HL-60 (cell line): ENCODE data around the gene DNAH17.

Experiments used
- GABPA ChIP-seq: IDR thresholded peaks from 2 replicates; pipeline ENCODE4 v1.6.1; 2012; ENCODE audit warnings: low read depth
- SPI1 ChIP-seq: IDR thresholded peaks from 2 replicates; pipeline ENCODE4 v1.6.1; 2012; ENCODE audit warnings: low read depth, mild to moderate bottlenecking, borderline replicate concordance
- TF ChIP-seq, protein P1 (sequence below): IDR thresholded peaks from 2 replicates; pipeline ENCODE4 v1.6.1; 2012; ENCODE audit warnings: low read depth; ENCODE audit not compliant: insufficient replicate concordance
- TF ChIP-seq, protein P2 (sequence below): IDR thresholded peaks from one replicate; pipeline ENCODE4 v1.5.1; 2011; ENCODE audit warnings: low read length, control low read depth, inconsistent platforms; ENCODE audit not compliant: insufficient read depth

DNA sequence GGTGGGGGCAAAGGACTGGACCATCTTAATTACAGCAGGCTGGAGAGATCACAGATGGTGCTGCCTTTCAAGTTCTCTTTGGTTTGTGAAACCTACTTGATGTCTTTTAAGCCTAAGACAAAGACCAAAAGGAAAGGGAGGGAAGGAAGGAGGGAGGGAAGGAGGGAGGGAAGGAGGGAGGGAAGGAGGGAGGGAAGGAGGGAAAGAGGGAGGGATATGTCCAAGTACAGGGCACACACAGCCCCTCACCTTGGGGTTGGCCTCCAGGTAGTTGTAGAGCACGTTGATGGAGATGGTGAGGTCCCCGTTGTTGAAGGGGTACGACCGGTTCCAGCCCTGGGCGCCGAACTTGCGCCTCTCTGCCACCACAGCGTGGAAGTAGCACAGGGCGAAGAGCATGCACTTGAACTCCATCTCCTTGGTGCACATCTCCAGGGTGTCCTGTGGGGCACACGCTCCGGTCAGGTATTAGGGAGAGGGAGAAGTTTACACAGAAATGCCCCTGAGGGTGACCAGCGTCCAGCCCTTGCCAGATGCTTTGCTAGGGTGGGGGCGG is 143.3 kb downstream of the DNAH17 start:
- TF ChIP-seq, protein P1, sequence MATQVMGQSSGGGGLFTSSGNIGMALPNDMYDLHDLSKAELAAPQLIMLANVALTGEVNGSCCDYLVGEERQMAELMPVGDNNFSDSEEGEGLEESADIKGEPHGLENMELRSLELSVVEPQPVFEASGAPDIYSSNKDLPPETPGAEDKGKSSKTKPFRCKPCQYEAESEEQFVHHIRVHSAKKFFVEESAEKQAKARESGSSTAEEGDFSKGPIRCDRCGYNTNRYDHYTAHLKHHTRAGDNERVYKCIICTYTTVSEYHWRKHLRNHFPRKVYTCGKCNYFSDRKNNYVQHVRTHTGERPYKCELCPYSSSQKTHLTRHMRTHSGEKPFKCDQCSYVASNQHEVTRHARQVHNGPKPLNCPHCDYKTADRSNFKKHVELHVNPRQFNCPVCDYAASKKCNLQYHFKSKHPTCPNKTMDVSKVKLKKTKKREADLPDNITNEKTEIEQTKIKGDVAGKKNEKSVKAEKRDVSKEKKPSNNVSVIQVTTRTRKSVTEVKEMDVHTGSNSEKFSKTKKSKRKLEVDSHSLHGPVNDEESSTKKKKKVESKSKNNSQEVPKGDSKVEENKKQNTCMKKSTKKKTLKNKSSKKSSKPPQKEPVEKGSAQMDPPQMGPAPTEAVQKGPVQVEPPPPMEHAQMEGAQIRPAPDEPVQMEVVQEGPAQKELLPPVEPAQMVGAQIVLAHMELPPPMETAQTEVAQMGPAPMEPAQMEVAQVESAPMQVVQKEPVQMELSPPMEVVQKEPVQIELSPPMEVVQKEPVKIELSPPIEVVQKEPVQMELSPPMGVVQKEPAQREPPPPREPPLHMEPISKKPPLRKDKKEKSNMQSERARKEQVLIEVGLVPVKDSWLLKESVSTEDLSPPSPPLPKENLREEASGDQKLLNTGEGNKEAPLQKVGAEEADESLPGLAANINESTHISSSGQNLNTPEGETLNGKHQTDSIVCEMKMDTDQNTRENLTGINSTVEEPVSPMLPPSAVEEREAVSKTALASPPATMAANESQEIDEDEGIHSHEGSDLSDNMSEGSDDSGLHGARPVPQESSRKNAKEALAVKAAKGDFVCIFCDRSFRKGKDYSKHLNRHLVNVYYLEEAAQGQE = no peak
- TF ChIP-seq, protein P2, sequence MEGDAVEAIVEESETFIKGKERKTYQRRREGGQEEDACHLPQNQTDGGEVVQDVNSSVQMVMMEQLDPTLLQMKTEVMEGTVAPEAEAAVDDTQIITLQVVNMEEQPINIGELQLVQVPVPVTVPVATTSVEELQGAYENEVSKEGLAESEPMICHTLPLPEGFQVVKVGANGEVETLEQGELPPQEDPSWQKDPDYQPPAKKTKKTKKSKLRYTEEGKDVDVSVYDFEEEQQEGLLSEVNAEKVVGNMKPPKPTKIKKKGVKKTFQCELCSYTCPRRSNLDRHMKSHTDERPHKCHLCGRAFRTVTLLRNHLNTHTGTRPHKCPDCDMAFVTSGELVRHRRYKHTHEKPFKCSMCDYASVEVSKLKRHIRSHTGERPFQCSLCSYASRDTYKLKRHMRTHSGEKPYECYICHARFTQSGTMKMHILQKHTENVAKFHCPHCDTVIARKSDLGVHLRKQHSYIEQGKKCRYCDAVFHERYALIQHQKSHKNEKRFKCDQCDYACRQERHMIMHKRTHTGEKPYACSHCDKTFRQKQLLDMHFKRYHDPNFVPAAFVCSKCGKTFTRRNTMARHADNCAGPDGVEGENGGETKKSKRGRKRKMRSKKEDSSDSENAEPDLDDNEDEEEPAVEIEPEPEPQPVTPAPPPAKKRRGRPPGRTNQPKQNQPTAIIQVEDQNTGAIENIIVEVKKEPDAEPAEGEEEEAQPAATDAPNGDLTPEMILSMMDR = no peak
- TF ChIP-seq GABPA = no peak
- TF ChIP-seq SPI1 = no peak
